Thyroid gland (tissue), 4 donors: ENCODE measurements around the gene CARMIL1.

ENCODE experiments used
- CTCF ChIP-seq, 6 experiments: fragments of 200-600 bp in 3 of 6; fragments of 450-650 bp in 3 of 6; sonication (generic) in 3 of 6; IDR thresholded peaks; one replicate each; pipeline ENCODE4 v1.5.1; 2016 to 2019; ENCODE audit warnings: antibody characterized with exemption in 6 of 6, mild to moderate bottlenecking in 2 of 6, inconsistent platforms in 1 of 6, moderate library complexity in 1 of 6
- POLR2A ChIP-seq, 2 donors: fragments of 450-650 bp; IDR thresholded peaks; one replicate each; pipeline ENCODE4 v1.6.1; 2017; ENCODE audit warnings: antibody characterized with exemption in 2 of 2, mild to moderate bottlenecking in 2 of 2, moderate library complexity in 1 of 2

DNA sequence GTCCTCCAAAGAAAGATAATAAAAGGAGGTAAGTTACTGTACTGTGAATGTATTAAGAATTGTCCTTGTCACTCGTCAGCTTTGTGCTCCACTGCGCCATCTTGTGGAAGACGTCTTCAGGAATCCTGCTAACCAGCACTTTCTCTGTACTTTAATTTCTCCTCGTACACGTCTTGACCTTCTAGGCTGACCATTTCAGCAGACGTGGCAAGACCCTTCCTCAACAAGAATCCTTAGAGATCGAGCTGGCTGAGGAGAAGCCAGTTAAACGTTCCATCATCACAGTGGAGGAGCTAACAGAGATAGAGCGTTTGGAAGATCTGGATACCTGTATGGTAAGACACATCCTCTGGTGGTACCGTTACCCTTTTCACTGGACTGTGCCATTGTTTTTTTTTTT, 277.3 kb downstream of the CARMIL1 start:
- TF ChIP-seq CTCF (IDR thresholded peaks at IDR 0.05) (peak; percentile 65 to 84 (median 76)), POLR2A (IDR thresholded peaks at IDR 0.05) (no peak)
